Peyer's patch (tissue), 4 donors: ENCODE measurements around the gene PGS1. TPM values are rescaled to one million over a fixed set of nuclear protein-coding genes. Genes with fewer than 3 reads are reported as not detected.

Source experiments
- DNase-seq, 3 donors: peaks; one replicate each; pipeline ENCODE4 v3.0.0-alpha.2; 2017 to 2019
- H3K27ac ChIP-seq, 4 donors: fragments of 200-600 bp; sonication (generic); one replicate each; pipeline ENCODE4 v1.5.1; 2016 to 2019
- H3K27me3 ChIP-seq, 2 donors: fragments of 200-600 bp; sonication (generic); one replicate each; pipeline ENCODE4 v1.5.1; 2019
- H3K36me3 ChIP-seq, 3 donors: fragments of 200-600 bp; sonication (generic); one replicate each; pipeline ENCODE4 v1.5.1; 2016 to 2019
- H3K4me1 ChIP-seq, 4 donors: fragments of 200-600 bp; sonication (generic); one replicate each; pipeline ENCODE4 v1.5.1; 2016 to 2019
- H3K4me3 ChIP-seq, 4 donors: fragments of 200-600 bp; sonication (generic); 1 replicate in 3 of 4; 2 replicates in 1 of 4; pipeline ENCODE4 v1.5.1; 2016 to 2019; ENCODE audit warnings: mild to moderate bottlenecking in 1 of 4
- H3K9me3 ChIP-seq, 4 donors: fragments of 200-600 bp; sonication (generic); one replicate each; pipeline ENCODE4 v1.5.1; 2016 to 2019; ENCODE audit warnings: mild to moderate bottlenecking in 1 of 4
- CTCF ChIP-seq, 6 experiments: fragments of 450-650 bp in 4 of 6; fragments of 200-600 bp in 2 of 6; sonication (generic) in 1 of 6; IDR thresholded peaks; one replicate each; pipeline ENCODE4 v1.5.1; 2017 to 2019; ENCODE audit warnings: antibody characterized with exemption in 6 of 6, mild to moderate bottlenecking in 3 of 6, moderate library complexity in 1 of 6
- POLR2A ChIP-seq, 2 donors: fragments of 450-650 bp; IDR thresholded peaks; one replicate each; pipeline ENCODE4 v1.5.1; 2017; ENCODE audit warnings: antibody characterized with exemption in 2 of 2, mild to moderate bottlenecking in 2 of 2, moderate library complexity in 2 of 2
- total RNA-seq, 4 donors: library from RNA; depleted of rRNA; stranded (reverse); fragments of >200 nt; gene quantifications; one replicate each; pipeline ENCODE4 v1.1.0, GENCODE V29; 2016

Gene PGS1
- total RNA-seq, 4 donors from 2014 or later: 32.4 to 149 (median 116) TPM

- peak overlapping the region; percentile 59 to 91 (median 76) for H3K27ac ChIP-seq
- peak; percentile 57 to 92 (median 76) for DNase-seq
- no peaks in the 10 kb centered on the region for H3K27me3 ChIP-seq
- no peaks in the 10 kb centered on the region for H3K9me3 ChIP-seq
- no peak overlapping the region for H3K4me3 ChIP-seq
- H3K36me3 ChIP-seq: no peaks in the 10 kb centered on the region
- no peak for TF ChIP-seq CTCF (IDR thresholded peaks at IDR 0.05)
- peak in 1 of 2 donors; percentile 13 for TF ChIP-seq POLR2A (IDR thresholded peaks at IDR 0.05)
- H3K4me1 ChIP-seq: peaks cover 6 to 34% (median 24%) of the 10 kb centered on the region in 4 donors
These were observed 26.9 kb upstream of the PGS1 start for GRCh38 chr17:78351449-78352006.

DNA sequence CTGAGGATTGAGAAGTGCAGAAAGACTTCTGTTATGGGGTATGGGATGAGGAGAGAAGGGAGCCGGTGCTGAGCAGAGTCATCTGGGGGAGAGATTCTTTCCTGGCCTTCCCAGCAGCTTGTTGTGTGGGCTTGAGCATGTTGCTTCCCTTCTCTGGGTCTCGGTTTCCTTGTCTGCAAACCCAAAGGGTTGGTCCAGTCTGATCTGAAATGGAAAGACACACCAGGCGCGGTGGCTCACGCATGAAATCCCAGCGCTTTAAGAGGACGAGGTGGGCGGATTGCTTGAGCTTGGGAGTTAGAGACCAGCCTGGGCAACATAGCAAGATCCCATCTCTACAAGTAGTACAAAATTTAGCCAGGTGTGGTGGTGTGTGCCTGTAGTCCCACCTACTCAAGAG is 24.6 kb upstream of the PGS1 start:
- Histone ChIP-seq H3K27ac (peak overlapping the region; percentile 59 to 91 (median 76)), H3K9me3 (no peaks in the 10 kb centered on the region), H3K27me3 (no peaks in the 10 kb centered on the region), H3K36me3 (peaks cover 0 to 5% (median 0%) of the 10 kb centered on the region in 3 donors), H3K4me1 (peaks cover 6 to 56% (median 37%) of the 10 kb centered on the region in 4 donors), H3K4me3 (no peak overlapping the region)
- no peak for TF ChIP-seq POLR2A (IDR thresholded peaks at IDR 0.05)
- no peak for TF ChIP-seq CTCF (IDR thresholded peaks at IDR 0.05)
- no peak for DNase-seq

GRCh38 chr17:78355045-78355641 is 23.3 kb upstream of the PGS1 start:
- no peak for DNase-seq
- TF ChIP-seq CTCF (IDR thresholded peaks at IDR 0.05) (no peak), POLR2A (IDR thresholded peaks at IDR 0.05) (no peak)
- H3K9me3 ChIP-seq: no peaks in the 10 kb centered on the region
- no peaks in the 10 kb centered on the region for H3K27me3 ChIP-seq
- no peak overlapping the region for H3K4me3 ChIP-seq
- H3K36me3 ChIP-seq: peaks cover 0 to 5% (median 0%) of the 10 kb centered on the region in 3 donors
- H3K27ac ChIP-seq: peak overlapping the region in 2 of 4 donors; percentile 89 to 91
- peaks cover 6 to 56% (median 39%) of the 10 kb centered on the region in 4 donors for H3K4me1 ChIP-seq

GRCh38 chr17:78355701-78356100 is 22.7 kb upstream of the PGS1 start:
- Histone ChIP-seq H3K27me3 (no peaks in the 10 kb centered on the region), H3K36me3 (peaks cover 0 to 5% (median 0%) of the 10 kb centered on the region in 3 donors), H3K4me3 (peak overlapping the region in 1 of 4 donors; percentile 10), H3K4me1 (peaks cover 6 to 56% (median 39%) of the 10 kb centered on the region in 4 donors), H3K9me3 (no peaks in the 10 kb centered on the region), H3K27ac (peak overlapping the region; percentile 51 to 91 (median 72))
- TF ChIP-seq CTCF (IDR thresholded peaks at IDR 0.05) (no peak), POLR2A (IDR thresholded peaks at IDR 0.05) (no peak)
- DNase-seq: no peak

DNA sequence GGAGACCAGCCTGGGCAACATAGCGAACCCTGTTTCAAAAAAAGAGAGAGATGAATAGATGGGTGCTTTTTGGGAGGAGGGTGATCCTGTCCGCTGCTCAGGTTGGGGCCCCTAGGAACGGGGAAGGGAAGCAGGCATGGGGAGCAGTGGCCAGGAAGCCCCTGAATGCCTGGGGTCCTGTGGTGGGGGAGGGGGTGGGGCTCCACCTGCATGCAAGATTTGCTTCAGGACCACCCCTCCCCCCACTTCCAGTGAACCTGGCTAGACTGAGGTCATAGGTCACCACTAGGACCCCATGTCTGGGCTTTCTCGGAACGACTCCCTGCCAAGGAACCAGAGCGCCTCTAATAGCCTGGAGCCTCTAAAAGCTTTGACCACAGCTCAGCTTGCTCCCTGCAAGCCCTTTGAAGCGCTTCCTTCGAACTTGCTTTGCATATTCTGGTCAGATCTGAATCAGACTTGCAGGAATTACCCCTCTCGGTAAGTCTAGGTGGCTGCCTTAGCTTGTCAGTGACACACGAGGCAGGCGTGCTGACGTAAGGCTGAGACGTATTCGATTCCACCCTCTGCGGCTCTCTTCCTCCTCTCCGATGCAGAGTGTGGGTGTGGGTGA is 22.2 kb upstream of the PGS1 start:
- peak overlapping the region; percentile 51 to 91 (median 72) for H3K27ac ChIP-seq
- peaks cover 6 to 57% (median 39%) of the 10 kb centered on the region in 4 donors for H3K4me1 ChIP-seq
- peaks cover 0 to 5% (median 0%) of the 10 kb centered on the region in 3 donors for H3K36me3 ChIP-seq
- H3K4me3 ChIP-seq: peak overlapping the region in 2 of 4 donors; percentile 10 to 79
- no peak for TF ChIP-seq POLR2A (IDR thresholded peaks at IDR 0.05)
- peak in 1 of 6 experiments; percentile 7 for TF ChIP-seq CTCF (IDR thresholded peaks at IDR 0.05)
- DNase-seq: peak in 2 of 3 donors; percentile 93
- no peaks in the 10 kb centered on the region for H3K27me3 ChIP-seq
- no peaks in the 10 kb centered on the region for H3K9me3 ChIP-seq
